Measurements from ENCODE around the gene STING1.

GRCh38 chr5:139513852-139514485 is 31.4 kb upstream of the STING1 start:
- TF ChIP-seq CTCF (conservative IDR thresholded peaks at IDR 0.05 in 1 of 2, IDR thresholded peaks at IDR 0.05 in 1 of 2; ENCODE audit: low read depth in 1 of 2, low read length in 2 of 2), result no peak
- TF ChIP-seq EZH2 (IDR thresholded peaks at IDR 0.05; ENCODE audit: low read length, missing control alignments), result no peak

Measured in fibroblast of lung (primary cell).